GM23338 (cell line): ENCODE results near the gene FOXD1. TPM values are rescaled to one million over a fixed set of nuclear protein-coding genes. Genes with fewer than 3 reads are reported as not detected.

Experiments used
- ATAC-seq: fragments of 200-7000 bp; cut with Tn5 transposase; 3 replicates; pipeline ENCODE4 v1.9.1; 2020
- DNase-seq: peaks from one replicate; pipeline ENCODE4 v3.0.0-alpha.2; 2015; ENCODE audit warnings: low spot score
- H2AFZ ChIP-seq: fragments of 200-600 bp; sonication (generic); 2 replicates; pipeline ENCODE4 v1.8.0; 2016; ENCODE audit warnings: antibody characterized with exemption, mild to moderate bottlenecking, moderate library complexity
- H3F3A ChIP-seq: fragments of 200-600 bp; sonication (generic); replicated peaks from 2 replicates; pipeline ENCODE4 v1.8.0; 2017; ENCODE audit warnings: antibody characterized with exemption, mixed run types, low read depth
- H3K27ac ChIP-seq: fragments of 200-600 bp; sonication (generic); 2 replicates; pipeline ENCODE4 v1.6.1; 2016; ENCODE audit warnings: low read depth
- H3K27me3 ChIP-seq: fragments of 200-600 bp; sonication (generic); 2 replicates; pipeline ENCODE4 v1.8.0; 2016; ENCODE audit warnings: mild to moderate bottlenecking, mixed run types, moderate library complexity; ENCODE audit not compliant: insufficient read depth
- H3K36me3 ChIP-seq: fragments of 200-600 bp; sonication (generic); 2 replicates; pipeline ENCODE4 v1.8.0; 2016; ENCODE audit warnings: mild to moderate bottlenecking; ENCODE audit not compliant: insufficient read depth
- H3K4me1 ChIP-seq: fragments of 200-600 bp; sonication (generic); 2 replicates; pipeline ENCODE4 v1.8.0; 2016; ENCODE audit warnings: mild to moderate bottlenecking, moderate library complexity; ENCODE audit not compliant: insufficient read depth
- H3K4me2 ChIP-seq: fragments of 200-600 bp; sonication (generic); 2 replicates; pipeline ENCODE4 v1.7.1; 2017; ENCODE audit warnings: mixed run types
- H3K4me3 ChIP-seq: fragments of 200-600 bp; sonication (generic); 2 replicates; pipeline ENCODE4 v1.6.1; 2016; ENCODE audit warnings: mixed run types
- H3K79me2 ChIP-seq: fragments of 200-600 bp; sonication (generic); replicated peaks from 2 replicates; pipeline ENCODE4 v1.8.0; 2017; ENCODE audit warnings: mild to moderate bottlenecking; ENCODE audit not compliant: insufficient read depth
- H3K9me2 ChIP-seq: fragments of 200-600 bp; sonication (generic); 2 replicates; pipeline ENCODE4 v1.8.0; 2017; ENCODE audit not compliant: insufficient read depth
- H4K20me1 ChIP-seq: fragments of 200-600 bp; sonication (generic); replicated peaks from 2 replicates; pipeline ENCODE4 v1.8.0; 2017; ENCODE audit warnings: mild to moderate bottlenecking; ENCODE audit not compliant: insufficient read depth
- H3K27ac Mint-ChIP-seq: 2 replicates; pipeline ENCODE4 v1.8.0; 2020; ENCODE audit warnings: inconsistent platforms, mild to moderate bottlenecking, moderate library complexity, mixed read lengths
- H3K27me3 Mint-ChIP-seq: 3 replicates; pipeline ENCODE4 v1.8.0; 2022; ENCODE audit warnings: low read depth, mild to moderate bottlenecking, moderate library complexity, mixed read lengths, inconsistent platforms; ENCODE audit not compliant: insufficient read depth, poor library complexity
- H3K36me3 Mint-ChIP-seq: 3 replicates; pipeline ENCODE4 v1.8.0; 2021; ENCODE audit warnings: low read depth, mild to moderate bottlenecking, inconsistent platforms, moderate library complexity, mixed read lengths
- H3K4me1 Mint-ChIP-seq: 3 replicates; pipeline ENCODE4 v1.8.0; 2020; ENCODE audit warnings: mild to moderate bottlenecking, inconsistent platforms, mixed read lengths
- H3K4me3 Mint-ChIP-seq: 3 replicates; pipeline ENCODE4 v1.8.0; 2021; ENCODE audit warnings: moderate library complexity, mild to moderate bottlenecking, inconsistent platforms, mixed read lengths
- H3K9me3 Mint-ChIP-seq: 3 replicates; pipeline ENCODE4 v1.8.0; 2020; ENCODE audit warnings: moderate library complexity, mild to moderate bottlenecking, inconsistent platforms, mixed read lengths
- CREB1 ChIP-seq: fragments of 250-450 bp; sonication (Bioruptor Pico); IDR thresholded peaks from 2 replicates; pipeline ENCODE4 v1.5.0; 2020; ENCODE audit warnings: low read depth, mild to moderate bottlenecking, moderate library complexity
- ETS1 ChIP-seq: IDR thresholded peaks from 2 replicates; pipeline ENCODE4 v1.6.1; 2016; ENCODE audit warnings: antibody characterized with exemption
- EZH2 ChIP-seq: fragments of 200-600 bp; sonication (generic); IDR thresholded peaks from one replicate; pipeline ENCODE4 v1.8.0; 2017; ENCODE audit warnings: antibody characterized with exemption, mild to moderate bottlenecking, low read depth; ENCODE audit not compliant: unreplicated experiment
- EZH2phosphoT487 ChIP-seq: fragments of 200-600 bp; sonication (generic); IDR thresholded peaks from one replicate; pipeline ENCODE4 v1.8.1; 2018; ENCODE audit warnings: antibody characterized with exemption; ENCODE audit not compliant: unreplicated experiment
- NANOG ChIP-seq: IDR thresholded peaks from 2 replicates; pipeline ENCODE4 v1.6.1; 2016; ENCODE audit warnings: antibody characterized with exemption, borderline replicate concordance
- POLR2AphosphoS5 ChIP-seq: IDR thresholded peaks from 2 replicates; pipeline ENCODE4 v1.6.1; 2016; ENCODE audit warnings: antibody characterized with exemption, low read depth
- ZNF114 ChIP-seq: fragments of 250-450 bp; sonication (Bioruptor Pico); IDR thresholded peaks from 2 replicates; pipeline ENCODE4 v1.5.0; 2020; ENCODE audit warnings: mild to moderate bottlenecking, moderate library complexity
- ZNF331 ChIP-seq: fragments of 250-450 bp; sonication (Bioruptor Pico); IDR thresholded peaks from 2 replicates; pipeline ENCODE4 v1.5.0; 2020; ENCODE audit warnings: low read depth, mild to moderate bottlenecking, moderate library complexity
- polyA plus RNA-seq: library from polyadenylated mRNA; unstranded; fragments of >200 nt; fragmentation: Nextera tagmentation; extraction: Ambion mirVana; gene quantifications from 2 replicates; pipeline ENCODE4 v1.2.1, GENCODE V29; 2016
- total RNA-seq: library from RNA; depleted of rRNA; stranded (reverse); fragments of >200 nt; shearing (Covaris generic); gene quantifications from 2 replicates; pipeline ENCODE4 v1.2.3, GENCODE V29; 2014
- TF ChIP-seq, protein P1 (sequence below): IDR thresholded peaks from one replicate; pipeline ENCODE4 v1.6.1; 2018; ENCODE audit warnings: antibody characterized with exemption; ENCODE audit not compliant: unreplicated experiment
- TF ChIP-seq, protein P2 (sequence below), 2 experiments: fragments of 200-600 bp in 1 of 2; sonication (generic) in 1 of 2; conservative IDR thresholded peaks; 2 replicates each; pipeline versions ENCODE4 v1.5.1 to v1.6.1; 2016 to 2017; ENCODE audit warnings: antibody characterized with exemption in 2 of 2, low read depth in 2 of 2, mild to moderate bottlenecking in 2 of 2, moderate library complexity in 1 of 2
- TF ChIP-seq, protein P3 (sequence below): fragments of 250-450 bp; sonication (Bioruptor Pico); IDR thresholded peaks from 2 replicates; pipeline ENCODE4 v1.5.0; 2020; ENCODE audit warnings: mild to moderate bottlenecking, moderate library complexity

Gene FOXD1
- total and polyA plus RNA-seq, 2 experiments from 2014 or later: 0.42 TPM; not detected in 1

GRCh38 chr5:73437101-73437776 is 11.3 kb downstream of the FOXD1 start:
- H3K4me3 Mint-ChIP-seq: peak overlapping the region; percentile 68
- no peaks in the 10 kb centered on the region; the same call in 2 of the 3 replicates for H3K36me3 Mint-ChIP-seq
- H3K27ac Mint-ChIP-seq: no peak overlapping the region
- Histone ChIP-seq H3K4me2 (peak overlapping the region; percentile 84), H3K36me3 (no peaks in the 10 kb centered on the region), H3K9me2 (no peaks in the 10 kb centered on the region), H4K20me1 (peaks cover 41% of the 10 kb centered on the region), H3K27me3 (peaks cover 100% of the 10 kb centered on the region), H3K27ac (no peak overlapping the region), H2AFZ (peak overlapping the region; percentile 93), H3F3A (peaks cover 26% of the 10 kb centered on the region; the same call in 1 of the 2 replicates), H3K79me2 (no peaks in the 10 kb centered on the region), H3K4me1 (peaks cover 35% of the 10 kb centered on the region), H3K4me3 (peak overlapping the region; percentile 58)
- peaks cover 96% of the 10 kb centered on the region for H3K27me3 Mint-ChIP-seq
- peaks cover 23% of the 10 kb centered on the region for H3K4me1 Mint-ChIP-seq
- peaks cover 9% of the 10 kb centered on the region; the same call in 1 of the 3 replicates for H3K9me3 Mint-ChIP-seq
- ATAC-seq (peak; percentile 76), DNase-seq (peak; percentile 82)
- no peak for TF ChIP-seq POLR2AphosphoS5
- peak; percentile 90 for TF ChIP-seq EZH2
- TF ChIP-seq ZNF114: no peak
- no peak for TF ChIP-seq ETS1
- TF ChIP-seq EZH2phosphoT487: no peak
- no peak for TF ChIP-seq ZNF331 (CRISPR knock-in tag)
- TF ChIP-seq, protein P1, sequence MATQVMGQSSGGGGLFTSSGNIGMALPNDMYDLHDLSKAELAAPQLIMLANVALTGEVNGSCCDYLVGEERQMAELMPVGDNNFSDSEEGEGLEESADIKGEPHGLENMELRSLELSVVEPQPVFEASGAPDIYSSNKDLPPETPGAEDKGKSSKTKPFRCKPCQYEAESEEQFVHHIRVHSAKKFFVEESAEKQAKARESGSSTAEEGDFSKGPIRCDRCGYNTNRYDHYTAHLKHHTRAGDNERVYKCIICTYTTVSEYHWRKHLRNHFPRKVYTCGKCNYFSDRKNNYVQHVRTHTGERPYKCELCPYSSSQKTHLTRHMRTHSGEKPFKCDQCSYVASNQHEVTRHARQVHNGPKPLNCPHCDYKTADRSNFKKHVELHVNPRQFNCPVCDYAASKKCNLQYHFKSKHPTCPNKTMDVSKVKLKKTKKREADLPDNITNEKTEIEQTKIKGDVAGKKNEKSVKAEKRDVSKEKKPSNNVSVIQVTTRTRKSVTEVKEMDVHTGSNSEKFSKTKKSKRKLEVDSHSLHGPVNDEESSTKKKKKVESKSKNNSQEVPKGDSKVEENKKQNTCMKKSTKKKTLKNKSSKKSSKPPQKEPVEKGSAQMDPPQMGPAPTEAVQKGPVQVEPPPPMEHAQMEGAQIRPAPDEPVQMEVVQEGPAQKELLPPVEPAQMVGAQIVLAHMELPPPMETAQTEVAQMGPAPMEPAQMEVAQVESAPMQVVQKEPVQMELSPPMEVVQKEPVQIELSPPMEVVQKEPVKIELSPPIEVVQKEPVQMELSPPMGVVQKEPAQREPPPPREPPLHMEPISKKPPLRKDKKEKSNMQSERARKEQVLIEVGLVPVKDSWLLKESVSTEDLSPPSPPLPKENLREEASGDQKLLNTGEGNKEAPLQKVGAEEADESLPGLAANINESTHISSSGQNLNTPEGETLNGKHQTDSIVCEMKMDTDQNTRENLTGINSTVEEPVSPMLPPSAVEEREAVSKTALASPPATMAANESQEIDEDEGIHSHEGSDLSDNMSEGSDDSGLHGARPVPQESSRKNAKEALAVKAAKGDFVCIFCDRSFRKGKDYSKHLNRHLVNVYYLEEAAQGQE: no peak
- TF ChIP-seq NANOG: no peak
- TF ChIP-seq, protein P2, sequence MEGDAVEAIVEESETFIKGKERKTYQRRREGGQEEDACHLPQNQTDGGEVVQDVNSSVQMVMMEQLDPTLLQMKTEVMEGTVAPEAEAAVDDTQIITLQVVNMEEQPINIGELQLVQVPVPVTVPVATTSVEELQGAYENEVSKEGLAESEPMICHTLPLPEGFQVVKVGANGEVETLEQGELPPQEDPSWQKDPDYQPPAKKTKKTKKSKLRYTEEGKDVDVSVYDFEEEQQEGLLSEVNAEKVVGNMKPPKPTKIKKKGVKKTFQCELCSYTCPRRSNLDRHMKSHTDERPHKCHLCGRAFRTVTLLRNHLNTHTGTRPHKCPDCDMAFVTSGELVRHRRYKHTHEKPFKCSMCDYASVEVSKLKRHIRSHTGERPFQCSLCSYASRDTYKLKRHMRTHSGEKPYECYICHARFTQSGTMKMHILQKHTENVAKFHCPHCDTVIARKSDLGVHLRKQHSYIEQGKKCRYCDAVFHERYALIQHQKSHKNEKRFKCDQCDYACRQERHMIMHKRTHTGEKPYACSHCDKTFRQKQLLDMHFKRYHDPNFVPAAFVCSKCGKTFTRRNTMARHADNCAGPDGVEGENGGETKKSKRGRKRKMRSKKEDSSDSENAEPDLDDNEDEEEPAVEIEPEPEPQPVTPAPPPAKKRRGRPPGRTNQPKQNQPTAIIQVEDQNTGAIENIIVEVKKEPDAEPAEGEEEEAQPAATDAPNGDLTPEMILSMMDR (conservative IDR thresholded peaks at IDR 0.05; ENCODE audit: low read depth in 2 of 2): peak; percentile 58 to 66
- TF ChIP-seq, protein P3, sequence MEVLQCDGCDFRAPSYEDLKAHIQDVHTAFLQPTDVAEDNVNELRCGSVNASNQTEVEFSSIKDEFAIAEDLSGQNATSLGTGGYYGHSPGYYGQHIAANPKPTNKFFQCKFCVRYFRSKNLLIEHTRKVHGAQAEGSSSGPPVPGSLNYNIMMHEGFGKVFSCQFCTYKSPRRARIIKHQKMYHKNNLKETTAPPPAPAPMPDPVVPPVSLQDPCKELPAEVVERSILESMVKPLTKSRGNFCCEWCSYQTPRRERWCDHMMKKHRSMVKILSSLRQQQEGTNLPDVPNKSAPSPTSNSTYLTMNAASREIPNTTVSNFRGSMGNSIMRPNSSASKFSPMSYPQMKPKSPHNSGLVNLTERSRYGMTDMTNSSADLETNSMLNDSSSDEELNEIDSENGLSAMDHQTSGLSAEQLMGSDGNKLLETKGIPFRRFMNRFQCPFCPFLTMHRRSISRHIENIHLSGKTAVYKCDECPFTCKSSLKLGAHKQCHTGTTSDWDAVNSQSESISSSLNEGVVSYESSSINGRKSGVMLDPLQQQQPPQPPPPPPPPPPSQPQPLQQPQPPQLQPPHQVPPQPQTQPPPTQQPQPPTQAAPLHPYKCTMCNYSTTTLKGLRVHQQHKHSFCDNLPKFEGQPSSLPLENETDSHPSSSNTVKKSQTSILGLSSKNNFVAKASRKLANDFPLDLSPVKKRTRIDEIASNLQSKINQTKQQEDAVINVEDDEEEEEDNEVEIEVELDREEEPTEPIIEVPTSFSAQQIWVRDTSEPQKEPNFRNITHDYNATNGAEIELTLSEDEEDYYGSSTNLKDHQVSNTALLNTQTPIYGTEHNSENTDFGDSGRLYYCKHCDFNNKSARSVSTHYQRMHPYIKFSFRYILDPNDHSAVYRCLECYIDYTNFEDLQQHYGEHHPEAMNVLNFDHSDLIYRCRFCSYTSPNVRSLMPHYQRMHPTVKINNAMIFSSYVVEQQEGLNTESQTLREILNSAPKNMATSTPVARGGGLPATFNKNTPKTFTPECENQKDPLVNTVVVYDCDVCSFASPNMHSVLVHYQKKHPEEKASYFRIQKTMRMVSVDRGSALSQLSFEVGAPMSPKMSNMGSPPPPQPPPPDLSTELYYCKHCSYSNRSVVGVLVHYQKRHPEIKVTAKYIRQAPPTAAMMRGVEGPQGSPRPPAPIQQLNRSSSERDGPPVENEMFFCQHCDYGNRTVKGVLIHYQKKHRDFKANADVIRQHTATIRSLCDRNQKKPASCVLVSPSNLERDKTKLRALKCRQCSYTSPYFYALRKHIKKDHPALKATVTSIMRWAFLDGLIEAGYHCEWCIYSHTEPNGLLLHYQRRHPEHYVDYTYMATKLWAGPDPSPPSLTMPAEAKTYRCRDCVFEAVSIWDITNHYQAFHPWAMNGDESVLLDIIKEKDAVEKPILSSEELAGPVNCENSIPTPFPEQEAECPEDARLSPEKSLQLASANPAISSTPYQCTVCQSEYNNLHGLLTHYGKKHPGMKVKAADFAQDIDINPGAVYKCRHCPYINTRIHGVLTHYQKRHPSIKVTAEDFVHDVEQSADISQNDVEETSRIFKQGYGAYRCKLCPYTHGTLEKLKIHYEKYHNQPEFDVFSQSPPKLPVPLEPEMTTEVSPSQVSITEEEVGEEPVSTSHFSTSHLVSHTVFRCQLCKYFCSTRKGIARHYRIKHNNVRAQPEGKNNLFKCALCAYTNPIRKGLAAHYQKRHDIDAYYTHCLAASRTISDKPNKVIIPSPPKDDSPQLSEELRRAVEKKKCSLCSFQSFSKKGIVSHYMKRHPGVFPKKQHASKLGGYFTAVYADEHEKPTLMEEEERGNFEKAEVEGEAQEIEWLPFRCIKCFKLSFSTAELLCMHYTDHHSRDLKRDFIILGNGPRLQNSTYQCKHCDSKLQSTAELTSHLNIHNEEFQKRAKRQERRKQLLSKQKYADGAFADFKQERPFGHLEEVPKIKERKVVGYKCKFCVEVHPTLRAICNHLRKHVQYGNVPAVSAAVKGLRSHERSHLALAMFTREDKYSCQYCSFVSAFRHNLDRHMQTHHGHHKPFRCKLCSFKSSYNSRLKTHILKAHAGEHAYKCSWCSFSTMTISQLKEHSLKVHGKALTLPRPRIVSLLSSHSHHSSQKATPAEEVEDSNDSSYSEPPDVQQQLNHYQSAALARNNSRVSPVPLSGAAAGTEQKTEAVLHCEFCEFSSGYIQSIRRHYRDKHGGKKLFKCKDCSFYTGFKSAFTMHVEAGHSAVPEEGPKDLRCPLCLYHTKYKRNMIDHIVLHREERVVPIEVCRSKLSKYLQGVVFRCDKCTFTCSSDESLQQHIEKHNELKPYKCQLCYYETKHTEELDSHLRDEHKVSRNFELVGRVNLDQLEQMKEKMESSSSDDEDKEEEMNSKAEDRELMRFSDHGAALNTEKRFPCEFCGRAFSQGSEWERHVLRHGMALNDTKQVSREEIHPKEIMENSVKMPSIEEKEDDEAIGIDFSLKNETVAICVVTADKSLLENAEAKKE (CRISPR knock-in tag): no peak
- TF ChIP-seq CREB1: peak; percentile 74
